ENCODE results near the gene OSTC.
"Not testable (repeated sequence)": the region's sequence is repeated elsewhere in the genome, so short reads cannot be mapped to it uniquely, and the experiment has no call there.

OSTC gene

GRCh38 chr4:108649863-108650211 is 562 bp upstream of the OSTC start:
- DNase-seq, result no peak

- no peak for DNase-seq
Observed at GRCh38 chr4:108651014-108651791, 804 bp downstream of the OSTC start.

- no peak for DNase-seq
Observed at GRCh38 chr4:108662629-108663028, 12.2 kb downstream of the OSTC start.

GRCh38 chr4:108674356-108674977 is 24.1 kb downstream of the OSTC start:
- DNase-seq, result no peak

- no peak for DNase-seq
Observed at GRCh38 chr4:108681321-108681809, 31.0 kb downstream of the OSTC start.

GRCh38 chr4:108683479-108683878 is 33.1 kb downstream of the OSTC start:
- no peak for DNase-seq

GRCh38 chr4:108685036-108685686 is 34.8 kb downstream of the OSTC start:
- no peak for DNase-seq

- DNase-seq, result no peak
Observed at GRCh38 chr4:108690738-108691137, 40.3 kb downstream of the OSTC start.

GRCh38 chr4:108693211-108693610 is 42.8 kb downstream of the OSTC start:
- no peak for DNase-seq

- DNase-seq, result no peak
Observed at GRCh38 chr4:108693819-108694218, 43.4 kb downstream of the OSTC start.

GRCh38 chr4:108694423-108694822 is 44.0 kb downstream of the OSTC start:
- no peak for DNase-seq

- no peak for DNase-seq
Observed at GRCh38 chr4:108695062-108695461, 44.7 kb downstream of the OSTC start.

GRCh38 chr4:108696160-108696559 is 45.8 kb downstream of the OSTC start:
- no peak for DNase-seq

GRCh38 chr4:108700081-108700757 is 49.8 kb downstream of the OSTC start:
- no peak for DNase-seq

GRCh38 chr4:108702960-108703359 is 52.6 kb downstream of the OSTC start:
- no peak for DNase-seq

- no peak for DNase-seq
Observed at GRCh38 chr4:108703370-108703769, 53.0 kb downstream of the OSTC start.

- no peak for DNase-seq
Observed at GRCh38 chr4:108703966-108704365, 53.6 kb downstream of the OSTC start.

GRCh38 chr4:108706289-108706688 is 55.9 kb downstream of the OSTC start:
- no peak for DNase-seq

GRCh38 chr4:108709234-108709633 is 58.8 kb downstream of the OSTC start:
- no peak for DNase-seq

GRCh38 chr4:108709722-108710121 is 59.3 kb downstream of the OSTC start:
- no peak for DNase-seq

- not testable (repeated sequence) for DNase-seq
Observed at GRCh38 chr4:108710578-108710977, 60.2 kb downstream of the OSTC start.

GRCh38 chr4:108714880-108715279 is 64.5 kb downstream of the OSTC start:
- DNase-seq, result no peak

- no peak for DNase-seq
Observed at GRCh38 chr4:108716340-108716739, 65.9 kb downstream of the OSTC start.
